Endothelial cell of umbilical vein (primary cell): Measurements from ENCODE around the gene DYNLT5. TPM values are rescaled to one million over a fixed set of nuclear protein-coding genes. Genes with fewer than 3 reads are reported as not detected.

ENCODE experiments used
- BruUV-seq: library from RNA; stranded (reverse); fragments of 400-500 nt; replicated peaks from 2 replicates; lab custom pipeline; 2021; lab: Mats Ljungman, UMichigan
- CTCF ChIA-PET: fragments of 300-600, 350-600 bp; sonication (Branson Sonifier 250); formaldehyde crosslinking; loops from one replicate; lab custom pipeline; 2021; ENCODE audit warnings: antibody characterized with exemption, inconsistent platforms; lab: Charles Lee
- POLR2A ChIA-PET: fragments of 300-600, 350-600 bp; sonication (Branson Sonifier 250); formaldehyde crosslinking; loops from one replicate; lab custom pipeline; 2021; ENCODE audit warnings: antibody characterized with exemption, inconsistent platforms; lab: Charles Lee
- DNase-seq: peaks from one replicate; pipeline ENCODE4 v3.0.0-alpha.2; 2011; ENCODE audit warnings: low read depth, low spot score
- FAIRE-seq: peaks from 2 replicates; lab custom pipeline; 2011; peaks lifted over from hg19 to GRCh38; lab: Jason Lieb, UNC
- H2AFZ ChIP-seq: 2 replicates; pipeline ENCODE4 v1.6.0; 2012; ENCODE audit warnings: low read depth, low read length, control low read depth, inconsistent platforms
- H3K27ac ChIP-seq: 2 replicates; pipeline ENCODE4 v1.5.1; 2011; ENCODE audit warnings: low read depth, mild to moderate bottlenecking, control low read depth, low read length, moderate library complexity; ENCODE audit not compliant: insufficient read depth
- H3K27me3 ChIP-seq, 2 experiments: 2 replicates each; pipeline versions ENCODE4 v1.6.0 to v1.6.1; 2011; ENCODE audit warnings: low read length in 2 of 2, mixed read lengths in 1 of 2; ENCODE audit not compliant: control insufficient read depth in 2 of 2, insufficient read depth in 2 of 2
- H3K36me3 ChIP-seq, 2 experiments: 2 replicates in 1 of 2; 3 replicates in 1 of 2; pipeline ENCODE4 v1.5.1; 2011; ENCODE audit warnings: low read length in 2 of 2, mild to moderate bottlenecking in 1 of 2, moderate library complexity in 1 of 2; ENCODE audit not compliant: control insufficient read depth in 2 of 2, insufficient read depth in 2 of 2; ENCODE audit errors: extremely low read depth in 1 of 2
- H3K4me1 ChIP-seq: 3 replicates; pipeline ENCODE4 v1.5.1; 2011; ENCODE audit warnings: mild to moderate bottlenecking, low read length; ENCODE audit not compliant: control insufficient read depth, insufficient read depth; ENCODE audit errors: extremely low read depth
- H3K4me2 ChIP-seq: 2 replicates; pipeline ENCODE4 v1.6.1; 2011; ENCODE audit warnings: low read length, control low read depth, mixed read lengths; ENCODE audit not compliant: insufficient read depth
- H3K4me3 ChIP-seq, 3 experiments: fragments of 200-600 bp in 1 of 3; sonication (generic), shearing (Covaris generic) in 1 of 3; replicated peaks in 1 of 3; 2 replicates each; pipeline ENCODE4 v1.5.1; 2011 to 2016; ENCODE audit warnings: control low read depth in 3 of 3, low read length in 3 of 3, mild to moderate bottlenecking in 2 of 3, inconsistent platforms in 1 of 3, low read depth in 1 of 3, moderate library complexity in 1 of 3; ENCODE audit not compliant: insufficient read depth in 1 of 3
- H3K79me2 ChIP-seq: 2 replicates; pipeline ENCODE4 v1.6.0; 2012; ENCODE audit warnings: low read length, inconsistent platforms; ENCODE audit not compliant: control insufficient read depth, insufficient read depth
- H3K9ac ChIP-seq: replicated peaks from 2 replicates; pipeline ENCODE3; 2011; ENCODE audit warnings: low read length, control low read depth; ENCODE audit not compliant: insufficient read depth; ENCODE audit errors: extremely low read depth
- H3K9me1 ChIP-seq: replicated peaks from 3 replicates; pipeline ENCODE4 v1.6.0; 2011; ENCODE audit warnings: mild to moderate bottlenecking, low read length; ENCODE audit not compliant: control insufficient read depth, insufficient read depth; ENCODE audit errors: extremely low read depth
- H3K9me3 ChIP-seq: replicated peaks from 2 replicates; pipeline ENCODE4 v1.5.1; 2012; ENCODE audit warnings: low read length, inconsistent platforms; ENCODE audit not compliant: control insufficient read depth, insufficient read depth
- H4K20me1 ChIP-seq: replicated peaks from 2 replicates; pipeline ENCODE3; 2011; ENCODE audit warnings: mild to moderate bottlenecking, low read length; ENCODE audit not compliant: control insufficient read depth, insufficient read depth; ENCODE audit errors: extremely low read depth
- EZH2 ChIP-seq: IDR thresholded peaks from 2 replicates; pipeline ENCODE4 v1.6.1; 2012; ENCODE audit warnings: borderline replicate concordance, low read depth, mild to moderate bottlenecking, moderate library complexity, low read length, inconsistent platforms; ENCODE audit not compliant: severe bottlenecking
- FOS ChIP-seq: IDR thresholded peaks from 2 replicates; pipeline ENCODE4 v1.6.1; 2011; ENCODE audit warnings: mild to moderate bottlenecking, low read length, moderate library complexity, borderline replicate concordance; ENCODE audit not compliant: insufficient read depth
- GATA2 ChIP-seq: IDR thresholded peaks from 2 replicates; pipeline ENCODE4 v1.7.0; 2011; ENCODE audit warnings: low read depth, mild to moderate bottlenecking, moderate library complexity, mixed read lengths, low read length; ENCODE audit not compliant: insufficient read length, insufficient read depth
- JUN ChIP-seq: IDR thresholded peaks from 2 replicates; pipeline ENCODE4 v1.6.1; 2011; ENCODE audit warnings: borderline replicate concordance, low read depth; ENCODE audit not compliant: insufficient read length, insufficient read depth
- MYC ChIP-seq: IDR thresholded peaks from one replicate; pipeline ENCODE4 v1.6.1; 2011; ENCODE audit warnings: mild to moderate bottlenecking, low read depth, low read length
- POLR2A ChIP-seq: IDR thresholded peaks from 2 replicates; pipeline ENCODE4 v1.6.1; 2012; ENCODE audit warnings: low read depth, mild to moderate bottlenecking, control low read depth, low read length
- POLR2AphosphoS5 ChIP-seq: IDR thresholded peaks from 2 replicates; pipeline ENCODE4 v1.6.1; 2012; ENCODE audit warnings: low read depth, mild to moderate bottlenecking, control low read depth, low read length, moderate library complexity; ENCODE audit not compliant: insufficient read depth
- dilution Hi-C: fragments of 300-500 bp; cut with MboI; formaldehyde crosslinking; loops from one replicate; pipeline ENCODE4 v1.15.0; 2019; ENCODE audit warnings: low sequenced_read_pairs; ENCODE audit not compliant: extremely low pct_ligation_motif_present
- intact Hi-C: fragments of 100-400 bp; cut with micrococcal nuclease; formaldehyde crosslinking; loops from one replicate; pipeline ENCODE4 v1.10.0; 2022
- polyA plus RNA-seq, 4 experiments: library from polyadenylated mRNA; depleted of rRNA in 3 of 4; stranded (reverse) in 3 of 4; unstranded in 1 of 4; fragments of >200 nt; gene quantifications; 2 replicates each; pipeline versions ENCODE4 v1.2.1 to v1.2.3, GENCODE V29; 2011 to 2012; ENCODE audit warnings: missing spikeins in 1 of 4
- total RNA-seq: library from RNA; stranded (reverse); gene quantifications from 2 replicates; pipeline ENCODE4 v1.2.3, GENCODE V29; 2021
- TF ChIP-seq, protein P1 (sequence below): IDR thresholded peaks from 2 replicates; pipeline ENCODE4 v1.6.1; 2011; ENCODE audit not compliant: insufficient read depth, insufficient read length
- TF ChIP-seq, protein P2 (sequence below), 2 donors: IDR thresholded peaks; 1 replicate in 1 of 2; 2 replicates in 1 of 2; pipeline ENCODE4 v1.5.1; 2011; ENCODE audit warnings: low read length in 2 of 2, mild to moderate bottlenecking in 2 of 2, moderate library complexity in 2 of 2, control low read depth in 1 of 2, inconsistent platforms in 1 of 2, low read depth in 1 of 2; ENCODE audit not compliant: insufficient read depth in 1 of 2; ENCODE audit errors: extremely low read depth in 1 of 2

Gene DYNLT5
- total and polyA plus RNA-seq, 2 donors (not counting 3 experiments of a cell fraction or from before 2014, with no cell fraction given) = 4.0 to 4.5 TPM

DNA sequence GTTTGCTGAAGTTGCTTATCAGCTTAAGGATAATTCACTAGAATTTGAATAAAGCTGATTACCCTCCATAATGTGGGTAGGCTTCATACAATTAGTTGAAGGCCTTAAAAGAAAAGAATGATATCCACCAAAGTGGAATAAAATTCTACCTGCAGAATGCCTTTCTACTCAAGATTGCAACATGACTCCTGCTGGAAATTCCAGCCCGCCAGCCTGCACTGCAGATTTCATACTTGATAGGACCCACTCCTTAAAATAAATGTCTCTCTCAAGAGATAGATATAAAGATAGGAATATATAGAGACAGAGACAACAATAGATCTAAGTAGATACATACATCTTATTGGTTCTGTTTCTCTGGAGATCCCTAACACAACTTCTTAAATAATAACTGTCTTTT is 72.5 kb downstream of the DYNLT5 start:
- Histone ChIP-seq H2AFZ (no peak overlapping the region), H3K4me2 (no peak overlapping the region), H3K4me1 (no peaks in the 10 kb centered on the region), H3K36me3 (no peaks in the 10 kb centered on the region), H3K79me2 (no peaks in the 10 kb centered on the region), H4K20me1 (no peaks in the 10 kb centered on the region), H3K9ac (no peak overlapping the region), H3K9me1 (no peaks in the 10 kb centered on the region), H3K27ac (no peak overlapping the region), H3K27me3 (no peaks in the 10 kb centered on the region), H3K4me3 (no peak overlapping the region), H3K9me3 (no peaks in the 10 kb centered on the region)
- dilution Hi-C loops (no loop called here), intact Hi-C loops (no loop called here)
- DNase-seq (no peak), FAIRE-seq (no peak)
- ChIA-PET POLR2A (no interaction called here), CTCF (no interaction called here)
- no TSS peak for BruUV-seq
- no peak for TF ChIP-seq GATA2
- no peak for TF ChIP-seq JUN
- no peak for TF ChIP-seq POLR2A
- TF ChIP-seq MYC = no peak
- no peak for TF ChIP-seq FOS
- TF ChIP-seq POLR2AphosphoS5 = no peak
- TF ChIP-seq EZH2 = no peak
- TF ChIP-seq, protein P1, sequence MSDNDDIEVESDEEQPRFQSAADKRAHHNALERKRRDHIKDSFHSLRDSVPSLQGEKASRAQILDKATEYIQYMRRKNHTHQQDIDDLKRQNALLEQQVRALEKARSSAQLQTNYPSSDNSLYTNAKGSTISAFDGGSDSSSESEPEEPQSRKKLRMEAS = no peak
- TF ChIP-seq, protein P2, sequence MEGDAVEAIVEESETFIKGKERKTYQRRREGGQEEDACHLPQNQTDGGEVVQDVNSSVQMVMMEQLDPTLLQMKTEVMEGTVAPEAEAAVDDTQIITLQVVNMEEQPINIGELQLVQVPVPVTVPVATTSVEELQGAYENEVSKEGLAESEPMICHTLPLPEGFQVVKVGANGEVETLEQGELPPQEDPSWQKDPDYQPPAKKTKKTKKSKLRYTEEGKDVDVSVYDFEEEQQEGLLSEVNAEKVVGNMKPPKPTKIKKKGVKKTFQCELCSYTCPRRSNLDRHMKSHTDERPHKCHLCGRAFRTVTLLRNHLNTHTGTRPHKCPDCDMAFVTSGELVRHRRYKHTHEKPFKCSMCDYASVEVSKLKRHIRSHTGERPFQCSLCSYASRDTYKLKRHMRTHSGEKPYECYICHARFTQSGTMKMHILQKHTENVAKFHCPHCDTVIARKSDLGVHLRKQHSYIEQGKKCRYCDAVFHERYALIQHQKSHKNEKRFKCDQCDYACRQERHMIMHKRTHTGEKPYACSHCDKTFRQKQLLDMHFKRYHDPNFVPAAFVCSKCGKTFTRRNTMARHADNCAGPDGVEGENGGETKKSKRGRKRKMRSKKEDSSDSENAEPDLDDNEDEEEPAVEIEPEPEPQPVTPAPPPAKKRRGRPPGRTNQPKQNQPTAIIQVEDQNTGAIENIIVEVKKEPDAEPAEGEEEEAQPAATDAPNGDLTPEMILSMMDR (IDR thresholded peaks at IDR 0.05; ENCODE audit: extremely low read depth in 1 of 2, insufficient read depth in 1 of 2, low read depth in 1 of 2, low read length in 2 of 2) = no peak

Other genes with a start within 250 kb of the DYNLT5 start
- gene SGIP1, start 218.3 kb upstream of the DYNLT5 start, total RNA-seq = 51.0 and 68.9 TPM in 2 replicates
- gene SGIP1, start 218.3 kb upstream of the DYNLT5 start, polyA plus RNA-seq = 30.4 and 30.9 TPM in 2 replicates
- gene INSL5, start 48.8 kb downstream of the DYNLT5 start, total RNA-seq = not detected in 2 replicates
- gene INSL5, start 48.8 kb downstream of the DYNLT5 start, polyA plus RNA-seq = not detected in 2 replicates
- 3.3 and 4.8 TPM in 2 replicates for gene DNAI4, start 172.4 kb downstream of the DYNLT5 start, total RNA-seq
- 0.46 and 0.51 TPM in 2 replicates for gene DNAI4, start 172.4 kb downstream of the DYNLT5 start, polyA plus RNA-seq
- gene MIER1, start 172.5 kb downstream of the DYNLT5 start, total RNA-seq = 36.8 and 38.5 TPM in 2 replicates
- 5.5 and 7.3 TPM in 2 replicates for gene MIER1, start 172.5 kb downstream of the DYNLT5 start, polyA plus RNA-seq